Ovary (tissue), 10 donors: ENCODE measurements around the gene SMCO3. TPM values are rescaled to one million over a fixed set of nuclear protein-coding genes. Genes with fewer than 3 reads are reported as not detected.

Experiments used
- DNase-seq, 5 donors: peaks; one replicate each; pipeline ENCODE4 v3.0.0-alpha.2; 2019 to 2020
- H3K27ac ChIP-seq, 2 donors: fragments of 200-600 bp; one replicate each; pipeline versions ENCODE4 v1.5.1 to v1.8.0; 2019 to 2022
- H3K27me3 ChIP-seq: fragments of 200-600 bp; one replicate; pipeline ENCODE4 v1.8.0; 2022
- H3K36me3 ChIP-seq: fragments of 200-600 bp; sonication (generic); one replicate; pipeline ENCODE4 v1.5.1; 2019
- H3K4me1 ChIP-seq: one replicate; pipeline ENCODE4 v1.8.1; 2013; ENCODE audit warnings: mild to moderate bottlenecking, moderate library complexity; ENCODE audit not compliant: insufficient read depth
- H3K4me3 ChIP-seq: fragments of 200-600 bp; sonication (generic); one replicate; pipeline ENCODE4 v1.5.1; 2017
- H3K9me3 ChIP-seq, 2 donors: fragments of 200-600 bp in 1 of 2; sonication (generic) in 1 of 2; one replicate each; pipeline versions ENCODE4 v1.5.1 to v1.8.1; 2013 to 2019; ENCODE audit warnings: mild to moderate bottlenecking in 1 of 2, moderate library complexity in 1 of 2
- EP300 ChIP-seq: sonication (generic); formaldehyde crosslinking; IDR thresholded peaks from one replicate; pipeline ENCODE4 v1.6.1; 2017; ENCODE audit warnings: antibody characterized with exemption
- POLR2A ChIP-seq: fragments of 450-650 bp; IDR thresholded peaks from one replicate; pipeline ENCODE4 v1.6.1; 2017; ENCODE audit warnings: antibody characterized with exemption, mild to moderate bottlenecking, moderate library complexity
- WGBS, 3 donors: extraction: QIAGEN DNeasy Blood & Tissue Kit in 1 of 3; methylation state at CpG; one replicate each; pipeline versions ENCODE4 v1.1.5 to v1.1.7; 2013 to 2017; 5-methylcytosine and 5-hydroxymethylcytosine counted together
- intact Hi-C, 4 donors: fragments of 100-400 bp; cut with DNase I; formaldehyde crosslinking; loops; one replicate each; pipeline versions ENCODE4 v1.11.0 to v1.15.1; 2022 to 2023
- long read RNA-seq, 3 donors: library from polyadenylated mRNA in 2 of 3; unstranded in 2 of 3; transcript quantifications; one replicate each; pipeline ENCODE4 v2.0.0 and lab custom pipeline, GENCODE V29; 2021 to 2026
- polyA plus RNA-seq, 2 donors: library from polyadenylated mRNA; stranded (reverse); fragments of 200-250 nt in 1 of 2; fragments of 350-450 nt in 1 of 2; fragmentation: Illumina TruSeq in 1 of 2; extraction: RNeasy Lipid Tissue Mini Kit (QIAGEN cat#74804) in 1 of 2; gene quantifications; one replicate each; pipeline ENCODE4 v1.2.3, GENCODE V29; 2013 to 2014
- total RNA-seq, 7 donors: library from RNA; depleted of rRNA in 2 of 7; stranded (reverse); fragments of >200 nt in 2 of 7; fragmentation: NEBNext Ultra II Directional in 3 of 7; extraction: Animal tissue kit (Norgen Biotek cat#: 25700) in 3 of 7; gene quantifications; one replicate each; pipeline versions ENCODE4 v1.1.0 to v1.2.4, GENCODE V29; 2016 to 2023
- TF ChIP-seq, protein P1 (sequence below), 3 donors: fragments of 450-650 bp in 2 of 3; fragments of 200-600 bp in 1 of 3; IDR thresholded peaks; one replicate each; pipeline versions ENCODE4 v1.5.1 to v1.8.0; 2016 to 2022; ENCODE audit warnings: antibody characterized with exemption in 3 of 3, mild to moderate bottlenecking in 1 of 3
- donor health status: DM: no; HTN: no; CAD: no; lungs with moderate emphysema.
- donor health status: DM: no; HTN: no; CAD: no.
- donor health status: Bipolar disorder and iron deficiency.
- donor health status: DM: yes; HTN: yes; CAD: no.
- donor health status: DM: no; HTN: no; CAD: no.
- donor health status: DM: yes; HTN: yes; CAD: no.

Gene SMCO3
- under 1 TPM in 1 of 7 donors, not detected in 6; 0.15 TPM for total RNA-seq
- polyA plus RNA-seq, result under 1 TPM; 0.04 to 0.30 TPM
- long read RNA-seq, donor 1, result 0 reads
- long read RNA-seq, donor 2, result 0 reads
- long read RNA-seq, donor 3, result 0 reads

DNA sequence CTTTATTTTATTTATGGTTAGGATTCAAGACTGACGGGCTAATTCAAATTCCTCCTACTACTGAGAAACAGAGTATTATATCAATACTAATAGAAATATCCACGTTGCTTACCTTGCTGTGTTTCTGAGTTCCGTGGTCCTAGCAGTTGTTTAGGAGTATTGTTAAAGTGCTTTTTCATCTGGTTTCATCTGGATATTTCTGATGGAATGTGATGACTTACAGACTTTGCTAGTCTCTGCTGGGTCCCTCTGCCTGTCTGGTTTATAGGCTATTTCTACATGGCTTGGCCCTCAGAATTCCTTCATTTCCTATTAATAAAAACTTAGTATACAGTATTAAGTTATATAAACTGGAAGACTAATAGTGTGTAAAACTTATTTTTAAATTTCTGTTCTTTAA lies at the start of gene SMCO3:
Gene SMCO3 (minus strand): TSS at position 169 of the 400 bp plus-strand sequence. CDS start 7,502 bp downstream, outside the sequence.
- H3K36me3 ChIP-seq, result no peaks in the 10 kb centered on the region
- no peak within 1 kb of the TSS for H3K27ac ChIP-seq
- no peak for DNase-seq
- H3K4me3 ChIP-seq, result no peak within 1 kb of the TSS
- no peaks in the 10 kb centered on the region for H3K9me3 ChIP-seq
- H3K4me1 ChIP-seq, result no peaks in the 10 kb centered on the region
- WGBS, 3 donors, result 71 to 83% (median 72%) methylated on average over 3 of the region's 3 CpGs
- TF ChIP-seq POLR2A (no peak), EP300 (no peak)
- TF ChIP-seq, protein P1, sequence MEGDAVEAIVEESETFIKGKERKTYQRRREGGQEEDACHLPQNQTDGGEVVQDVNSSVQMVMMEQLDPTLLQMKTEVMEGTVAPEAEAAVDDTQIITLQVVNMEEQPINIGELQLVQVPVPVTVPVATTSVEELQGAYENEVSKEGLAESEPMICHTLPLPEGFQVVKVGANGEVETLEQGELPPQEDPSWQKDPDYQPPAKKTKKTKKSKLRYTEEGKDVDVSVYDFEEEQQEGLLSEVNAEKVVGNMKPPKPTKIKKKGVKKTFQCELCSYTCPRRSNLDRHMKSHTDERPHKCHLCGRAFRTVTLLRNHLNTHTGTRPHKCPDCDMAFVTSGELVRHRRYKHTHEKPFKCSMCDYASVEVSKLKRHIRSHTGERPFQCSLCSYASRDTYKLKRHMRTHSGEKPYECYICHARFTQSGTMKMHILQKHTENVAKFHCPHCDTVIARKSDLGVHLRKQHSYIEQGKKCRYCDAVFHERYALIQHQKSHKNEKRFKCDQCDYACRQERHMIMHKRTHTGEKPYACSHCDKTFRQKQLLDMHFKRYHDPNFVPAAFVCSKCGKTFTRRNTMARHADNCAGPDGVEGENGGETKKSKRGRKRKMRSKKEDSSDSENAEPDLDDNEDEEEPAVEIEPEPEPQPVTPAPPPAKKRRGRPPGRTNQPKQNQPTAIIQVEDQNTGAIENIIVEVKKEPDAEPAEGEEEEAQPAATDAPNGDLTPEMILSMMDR (IDR thresholded peaks at IDR 0.05), result no peak
- no peaks in the 10 kb centered on the region for H3K27me3 ChIP-seq
- intact Hi-C loops, result no loop called here

GRCh38 chr12:14860490-14860889 lies 46.5 kb upstream of the SMCO3 start:
- intact Hi-C loops, result no loop called here
- H3K4me3 ChIP-seq, result no peak overlapping the region
- DNase-seq, result no peak
- no peaks in the 10 kb centered on the region for H3K9me3 ChIP-seq
- H3K36me3 ChIP-seq, result no peaks in the 10 kb centered on the region
- no peak for TF ChIP-seq POLR2A
- TF ChIP-seq EP300, result no peak
- TF ChIP-seq, protein P1 (IDR thresholded peaks at IDR 0.05), result no peak
- H3K27ac ChIP-seq, result no peak overlapping the region
- H3K27me3 ChIP-seq, result no peaks in the 10 kb centered on the region
- no peaks in the 10 kb centered on the region for H3K4me1 ChIP-seq

DNA sequence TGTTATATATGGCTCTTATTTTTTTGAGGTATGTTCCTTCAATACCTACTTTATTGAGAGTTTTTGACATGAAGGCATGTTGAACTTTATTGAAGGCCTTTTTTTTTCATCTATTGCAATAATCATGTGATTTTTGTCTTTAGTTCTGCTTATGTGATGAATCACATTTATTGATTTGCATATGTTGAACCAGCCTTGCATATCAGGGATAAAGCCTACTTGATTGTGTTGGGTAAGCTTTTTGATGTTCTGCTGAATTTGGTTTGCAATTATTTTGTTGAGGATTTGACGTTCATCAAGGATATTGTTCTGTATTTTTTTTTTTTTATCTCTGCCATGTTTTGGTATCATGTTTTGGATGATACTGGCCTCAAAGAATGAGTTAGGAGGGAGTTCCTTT lies 44.5 kb upstream of the SMCO3 start:
- DNase-seq, result no peak
- Histone ChIP-seq H3K4me3 (no peak overlapping the region), H3K4me1 (peaks cover 5% of the 10 kb centered on the region), H3K9me3 (no peaks in the 10 kb centered on the region), H3K36me3 (no peaks in the 10 kb centered on the region), H3K27me3 (no peaks in the 10 kb centered on the region), H3K27ac (no peak overlapping the region)
- intact Hi-C loops, result no loop called here
- 84 to 91% (median 84%) methylated on average over 1 of the region's 1 CpG for WGBS, 3 donors
- TF ChIP-seq, protein P1 (IDR thresholded peaks at IDR 0.05), result no peak
- TF ChIP-seq EP300 (no peak), POLR2A (no peak)

DNA sequence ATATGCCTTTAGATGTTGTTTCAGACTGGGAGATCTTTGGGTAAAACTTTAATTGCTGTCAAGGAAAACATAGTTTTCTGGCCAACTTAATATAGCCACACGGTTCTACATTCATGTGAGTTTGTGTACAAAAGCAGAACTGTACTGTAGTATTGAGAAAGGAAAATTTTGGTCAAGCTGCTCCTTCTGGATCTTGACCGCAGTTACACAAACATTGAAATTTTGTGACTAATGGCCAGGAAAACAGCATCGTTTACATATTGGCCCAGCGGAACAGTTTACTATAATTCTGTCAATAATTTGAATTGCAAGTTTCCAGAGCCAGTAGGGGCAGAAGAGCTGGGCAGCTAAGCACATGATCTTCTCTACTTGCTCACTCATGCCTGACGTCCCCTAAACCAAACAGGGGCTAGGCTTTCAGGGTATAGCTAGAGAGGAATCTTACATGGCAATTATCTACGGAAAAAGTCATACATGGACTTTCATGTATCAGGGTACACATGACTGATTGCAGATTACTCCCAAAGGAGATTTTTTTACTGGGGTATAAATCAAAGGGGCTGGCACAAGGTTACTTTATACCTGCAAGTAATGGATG lies 40.7 kb upstream of the SMCO3 start:
- DNase-seq, result no peak
- peak overlapping the region in 1 of 2 donors; percentile 16 for H3K27ac ChIP-seq
- intact Hi-C loops, result loop anchor here in 1 of 4 donors (5.0 kb wide), 1 partner anchor 128 kb away; no protein-coding TSS in a partner anchor
- H3K36me3 ChIP-seq, result no peaks in the 10 kb centered on the region
- no peak overlapping the region for H3K4me3 ChIP-seq
- 17 to 31% (median 22%) methylated on average over 6 of the region's 6 CpGs for WGBS, 3 donors
- no peaks in the 10 kb centered on the region for H3K27me3 ChIP-seq
- H3K9me3 ChIP-seq, result no peaks in the 10 kb centered on the region
- TF ChIP-seq EP300, result no peak
- H3K4me1 ChIP-seq, result peaks cover 5% of the 10 kb centered on the region

- Histone ChIP-seq H3K4me1 (peaks cover 5% of the 10 kb centered on the region), H3K27ac (no peak overlapping the region), H3K36me3 (no peaks in the 10 kb centered on the region), H3K9me3 (no peaks in the 10 kb centered on the region), H3K27me3 (no peaks in the 10 kb centered on the region), H3K4me3 (no peak overlapping the region)
- TF ChIP-seq, protein P1 (IDR thresholded peaks at IDR 0.05), result no peak
- TF ChIP-seq EP300, result no peak
- TF ChIP-seq POLR2A, result no peak
- WGBS, 3 donors, result 8 to 23% (median 9%) methylated on average over 3 of the region's 3 CpGs
- DNase-seq, result peak in 1 of 5 donors; percentile 24
- intact Hi-C loops, result loop anchor here in 1 of 4 donors (5.0 kb wide), 1 partner anchor 128 kb away; no protein-coding TSS in a partner anchor
Observed at GRCh38 chr12:14853961-14854360, 40.0 kb upstream of the SMCO3 start.
